Mesendoderm (in vitro differentiated cells): Measurements from ENCODE around the gene ROR1.

Source experiments
- DNase-seq: peaks from one replicate; pipeline ENCODE4 v3.0.0; 2013
- H2AK5ac ChIP-seq: 2 replicates; pipeline ENCODE4 v1.6.1; 2013; ENCODE audit warnings: low read length, inconsistent platforms
- H2BK120ac ChIP-seq: 2 replicates; pipeline ENCODE4 v1.6.1; 2013; ENCODE audit warnings: low read depth, mild to moderate bottlenecking, low read length, moderate library complexity, mixed read lengths
- H2BK15ac ChIP-seq: replicated peaks from 2 replicates; pipeline ENCODE4 v1.6.1; 2013; ENCODE audit warnings: low read depth, mild to moderate bottlenecking, moderate library complexity
- H2BK5ac ChIP-seq: 2 replicates; pipeline ENCODE4 v1.6.1; 2013; ENCODE audit warnings: low read length, inconsistent platforms
- H3K18ac ChIP-seq: 2 replicates; pipeline ENCODE4 v1.6.1; 2013; ENCODE audit warnings: mild to moderate bottlenecking, low read length, mixed read lengths
- H3K23ac ChIP-seq: one replicate; pipeline ENCODE4 v1.6.1; 2013; ENCODE audit warnings: low read length
- H3K27ac ChIP-seq: 2 replicates; pipeline ENCODE4 v1.5.1; 2013; ENCODE audit warnings: low read depth, mild to moderate bottlenecking, inconsistent platforms, low read length, moderate library complexity
- H3K27me3 ChIP-seq: 2 replicates; pipeline ENCODE4 v1.6.1; 2013; ENCODE audit warnings: low read length, control low read depth, mild to moderate bottlenecking, inconsistent platforms; ENCODE audit not compliant: insufficient read depth, poor library complexity
- H3K36me3 ChIP-seq: 2 replicates; pipeline ENCODE4 v1.6.1; 2013; ENCODE audit warnings: low read length, inconsistent platforms; ENCODE audit not compliant: control insufficient read depth, insufficient read depth
- H3K4ac ChIP-seq: one replicate; pipeline ENCODE4 v1.6.1; 2013; ENCODE audit warnings: low read depth, mild to moderate bottlenecking, low read length, moderate library complexity
- H3K4me1 ChIP-seq: 2 replicates; pipeline ENCODE4 v1.6.1; 2013; ENCODE audit warnings: low read depth, low read length, inconsistent platforms; ENCODE audit not compliant: control insufficient read depth
- H3K4me2 ChIP-seq: 2 replicates; pipeline ENCODE4 v1.6.1; 2013; ENCODE audit warnings: low read length
- H3K4me3 ChIP-seq: 2 replicates; pipeline ENCODE4 v1.5.1; 2013; ENCODE audit warnings: mild to moderate bottlenecking, low read length
- H3K56ac ChIP-seq: one replicate; pipeline ENCODE4 v1.6.1; 2013; ENCODE audit warnings: low read length
- H3K79me1 ChIP-seq: 2 replicates; pipeline ENCODE4 v1.6.1; 2013; ENCODE audit warnings: low read length, inconsistent platforms
- H3K79me2 ChIP-seq: 2 replicates; pipeline ENCODE4 v1.6.1; 2013; ENCODE audit warnings: mild to moderate bottlenecking, low read length; ENCODE audit not compliant: control insufficient read depth, insufficient read depth
- H3K9ac ChIP-seq: 2 replicates; pipeline ENCODE4 v1.6.1; 2013; ENCODE audit warnings: low read length, inconsistent platforms
- H4K5ac ChIP-seq: one replicate; pipeline ENCODE4 v1.6.1; 2013; ENCODE audit warnings: low read length
- H4K8ac ChIP-seq: one replicate; pipeline ENCODE4 v1.6.1; 2013; ENCODE audit warnings: low read depth, mild to moderate bottlenecking, control low read depth, low read length, moderate library complexity
- WGBS: extraction: QIAGEN DNeasy Blood & Tissue Kit; methylation state at CpG from one replicate; pipeline ENCODE4 v1.1.7; 2013; ENCODE audit warnings: low lambda C conversion rate, missing lambda C conversion rate; ENCODE audit not compliant: insufficient coverage; ENCODE audit errors: extremely low coverage; 5-methylcytosine and 5-hydroxymethylcytosine counted together

Gene ROR1

DNA sequence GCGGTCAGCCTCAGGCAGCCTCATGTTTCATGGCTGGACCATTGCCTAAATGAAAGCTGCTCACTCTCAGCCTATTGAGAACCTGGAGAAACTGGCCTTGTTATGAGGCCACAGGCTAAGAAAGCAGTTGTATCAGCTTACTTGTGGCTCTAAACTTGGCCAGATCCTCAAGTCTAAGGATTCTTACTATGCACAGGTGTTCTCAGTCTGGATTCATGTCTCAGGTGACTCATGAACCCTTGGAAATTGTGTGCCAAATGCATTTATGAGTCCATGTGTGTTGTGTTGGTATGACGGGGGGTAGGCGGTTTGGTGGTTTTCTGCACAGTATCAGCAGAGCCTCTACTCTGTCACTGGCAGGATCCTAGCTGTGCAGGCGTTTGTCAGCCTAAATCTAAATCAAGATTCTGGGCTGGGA lies 90.4 kb downstream of the ROR1 start:
- DNase-seq = no peak
- no peak overlapping the region for H3K4me2 ChIP-seq
- no peak overlapping the region for H3K9ac ChIP-seq
- peaks cover 6% of the 10 kb centered on the region for H3K79me1 ChIP-seq
- H3K79me2 ChIP-seq = peaks cover under 1% of the 10 kb centered on the region
- H3K4me1 ChIP-seq = peaks cover 3% of the 10 kb centered on the region
- H3K36me3 ChIP-seq = no peaks in the 10 kb centered on the region
- no peak overlapping the region for H3K23ac ChIP-seq
- H3K27me3 ChIP-seq = no peaks in the 10 kb centered on the region
- H3K4me3 ChIP-seq = no peak overlapping the region
- no peak overlapping the region for H3K4ac ChIP-seq
- H2BK15ac ChIP-seq = no peak overlapping the region
- H3K18ac ChIP-seq = no peak overlapping the region
- no peak overlapping the region for H4K8ac ChIP-seq
- H3K56ac ChIP-seq = no peak overlapping the region
- H2BK120ac ChIP-seq = no peak overlapping the region
- H4K5ac ChIP-seq = no peak overlapping the region
- no peak overlapping the region for H2BK5ac ChIP-seq
- WGBS = no CpG with 5 or more reads among the region's 4 CpGs
- H2AK5ac ChIP-seq = no peak overlapping the region
- no peak overlapping the region for H3K27ac ChIP-seq

DNA sequence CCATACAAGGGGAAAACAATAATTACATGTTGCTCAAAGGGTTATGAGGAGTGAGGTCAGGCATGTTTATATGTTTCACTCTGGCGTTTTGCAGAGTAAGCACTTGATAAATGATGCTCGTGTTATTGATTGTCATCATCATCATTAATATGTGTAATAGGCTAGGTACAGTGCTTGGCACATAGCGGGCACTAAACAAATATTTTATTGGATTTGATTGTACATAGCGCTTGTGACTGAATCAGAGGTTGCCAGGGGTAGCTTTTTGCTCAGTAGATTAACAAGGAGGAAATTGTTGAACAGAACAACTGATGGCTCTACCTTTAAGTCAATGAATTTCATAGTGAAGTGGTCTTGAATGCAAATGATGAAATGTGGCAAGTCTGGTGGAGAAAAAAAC lies 91.7 kb downstream of the ROR1 start:
- H3K56ac ChIP-seq = no peak overlapping the region
- no peak overlapping the region for H4K8ac ChIP-seq
- H3K4me3 ChIP-seq = no peak overlapping the region
- H3K23ac ChIP-seq = no peak overlapping the region
- H3K4ac ChIP-seq = no peak overlapping the region
- no peak for DNase-seq
- peak overlapping the region; percentile 51 for H3K18ac ChIP-seq
- no peak overlapping the region for H2BK120ac ChIP-seq
- no peak overlapping the region for H2BK15ac ChIP-seq
- no CpG with 5 or more reads among the region's 4 CpGs for WGBS
- H2AK5ac ChIP-seq = no peak overlapping the region
- H3K27me3 ChIP-seq = no peaks in the 10 kb centered on the region
- H4K5ac ChIP-seq = no peak overlapping the region
- no peak overlapping the region for H2BK5ac ChIP-seq
- H3K4me1 ChIP-seq = peaks cover 3% of the 10 kb centered on the region
- no peak overlapping the region for H3K4me2 ChIP-seq
- H3K27ac ChIP-seq = no peak overlapping the region
- no peaks in the 10 kb centered on the region for H3K36me3 ChIP-seq
- H3K79me1 ChIP-seq = peaks cover 8% of the 10 kb centered on the region
- H3K79me2 ChIP-seq = peaks cover 2% of the 10 kb centered on the region
- H3K9ac ChIP-seq = no peak overlapping the region

DNA sequence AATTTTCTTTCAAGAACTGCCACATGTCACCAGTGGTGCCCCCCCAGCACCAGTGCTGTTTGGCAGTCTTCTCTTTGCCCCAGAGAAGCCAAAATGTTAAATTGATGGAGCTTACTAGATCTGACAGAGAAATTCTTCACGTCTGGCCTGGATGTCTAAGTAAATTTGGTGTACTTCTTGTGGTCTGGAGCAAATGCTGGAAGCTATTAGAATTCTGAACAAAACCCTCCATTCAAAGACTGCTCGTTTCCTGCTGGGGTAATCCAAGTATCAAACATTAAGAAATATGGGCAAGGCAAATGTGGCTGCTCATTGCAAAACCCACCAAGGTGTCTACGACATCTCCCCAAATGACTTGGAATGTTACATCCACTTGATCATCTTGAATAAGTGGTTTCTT lies 92.3 kb downstream of the ROR1 start:
- WGBS = no CpG with 5 or more reads among the region's 3 CpGs
- Histone ChIP-seq H3K4ac (no peak overlapping the region), H3K18ac (peak overlapping the region; percentile 51), H3K36me3 (no peaks in the 10 kb centered on the region), H3K27ac (no peak overlapping the region), H4K8ac (peak overlapping the region; percentile 56), H3K4me1 (peaks cover 3% of the 10 kb centered on the region), H3K56ac (no peak overlapping the region), H3K4me2 (no peak overlapping the region), H2BK5ac (no peak overlapping the region), H3K4me3 (no peak overlapping the region), H3K79me2 (peaks cover 2% of the 10 kb centered on the region), H4K5ac (no peak overlapping the region), H2AK5ac (no peak overlapping the region), H2BK15ac (no peak overlapping the region), H2BK120ac (peak overlapping the region; percentile 73), H3K9ac (no peak overlapping the region), H3K27me3 (no peaks in the 10 kb centered on the region), H3K79me1 (peaks cover 8% of the 10 kb centered on the region), H3K23ac (no peak overlapping the region)
- DNase-seq = no peak

DNA sequence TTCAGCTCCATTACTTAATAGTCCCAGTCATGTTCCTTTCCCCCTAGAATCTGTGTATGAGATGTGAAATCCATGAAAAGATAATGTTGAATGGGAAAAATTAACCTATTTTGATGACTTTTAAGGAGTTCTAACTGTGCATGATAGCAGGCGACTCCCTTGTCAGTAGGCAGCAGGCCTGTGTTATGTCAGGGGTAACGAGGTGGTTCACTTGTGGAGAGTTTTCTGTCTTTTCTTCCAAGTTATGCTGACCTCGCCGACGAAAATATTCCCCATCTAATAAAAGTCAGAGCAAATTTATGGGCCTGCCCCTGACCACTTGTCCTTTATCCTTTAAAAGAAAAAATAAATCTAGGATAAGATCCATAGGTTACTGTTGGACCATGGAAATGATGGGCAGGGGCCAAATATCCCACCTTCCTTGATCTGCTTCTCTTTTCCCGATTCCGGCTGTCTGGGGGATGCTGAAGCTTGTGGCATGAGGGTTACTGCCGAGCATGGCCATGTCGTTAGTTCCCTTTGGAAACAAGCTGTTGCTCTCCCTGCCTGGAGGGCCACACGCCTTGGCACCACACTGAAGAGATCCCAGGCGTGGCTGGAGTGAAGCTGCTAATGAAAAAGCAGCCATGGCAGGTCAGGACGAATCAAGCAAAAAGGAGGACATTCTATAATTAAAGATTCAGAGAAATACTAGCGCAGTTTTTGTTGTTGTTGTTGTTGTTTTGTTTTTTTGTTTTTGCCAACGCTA lies 93.8 kb downstream of the ROR1 start:
- no peaks in the 10 kb centered on the region for H3K36me3 ChIP-seq
- no peak overlapping the region for H3K9ac ChIP-seq
- H2AK5ac ChIP-seq = no peak overlapping the region
- H3K18ac ChIP-seq = no peak overlapping the region
- no peaks in the 10 kb centered on the region for H3K27me3 ChIP-seq
- H3K56ac ChIP-seq = no peak overlapping the region
- H3K79me1 ChIP-seq = peaks cover 5% of the 10 kb centered on the region
- H3K79me2 ChIP-seq = peaks cover 2% of the 10 kb centered on the region
- no peak overlapping the region for H3K23ac ChIP-seq
- no peak overlapping the region for H4K8ac ChIP-seq
- no peak overlapping the region for H3K4me3 ChIP-seq
- no peak overlapping the region for H2BK5ac ChIP-seq
- H2BK120ac ChIP-seq = no peak overlapping the region
- H4K5ac ChIP-seq = no peak overlapping the region
- H3K4me2 ChIP-seq = no peak overlapping the region
- WGBS = no CpG with 5 or more reads among the region's 14 CpGs
- H3K4me1 ChIP-seq = peaks cover 8% of the 10 kb centered on the region
- no peak overlapping the region for H3K4ac ChIP-seq
- no peak for DNase-seq
- H2BK15ac ChIP-seq = no peak overlapping the region
- H3K27ac ChIP-seq = no peak overlapping the region

DNA sequence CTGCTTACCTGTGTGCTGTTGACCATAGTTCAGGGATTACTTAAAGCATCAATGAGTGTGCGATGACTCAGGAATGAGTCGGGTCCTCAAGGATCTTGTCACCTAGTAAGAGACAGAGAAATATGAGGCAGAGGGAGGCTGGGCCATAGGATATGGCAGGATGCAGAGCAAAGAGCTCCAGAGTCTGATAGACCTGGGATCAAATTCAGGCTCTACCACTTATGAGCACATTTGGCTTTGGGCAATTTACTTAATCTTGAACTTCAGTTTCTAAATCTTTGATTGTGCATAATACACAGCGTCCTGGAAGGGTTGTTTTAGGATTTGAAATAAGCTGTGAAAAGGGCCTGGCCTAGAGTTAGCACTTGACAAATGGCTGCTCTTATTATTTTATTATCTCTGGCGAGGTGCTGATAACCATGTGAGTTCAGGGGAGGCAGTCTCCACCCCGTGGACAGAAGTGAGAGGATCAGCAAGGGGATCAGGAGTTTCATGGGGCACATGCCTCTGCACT lies 94.5 kb downstream of the ROR1 start:
- Histone ChIP-seq H3K23ac (no peak overlapping the region), H3K79me1 (peaks cover 3% of the 10 kb centered on the region), H3K56ac (no peak overlapping the region), H3K4me1 (peaks cover 8% of the 10 kb centered on the region), H3K79me2 (peaks cover 2% of the 10 kb centered on the region), H4K8ac (no peak overlapping the region), H2BK5ac (no peak overlapping the region), H2BK15ac (no peak overlapping the region), H3K18ac (no peak overlapping the region), H4K5ac (no peak overlapping the region), H3K36me3 (no peaks in the 10 kb centered on the region), H3K4ac (no peak overlapping the region), H2BK120ac (no peak overlapping the region), H3K4me3 (no peak overlapping the region), H2AK5ac (no peak overlapping the region), H3K27me3 (no peaks in the 10 kb centered on the region), H3K4me2 (no peak overlapping the region), H3K27ac (no peak overlapping the region), H3K9ac (no peak overlapping the region)
- no CpG with 5 or more reads among the region's 5 CpGs for WGBS
- DNase-seq = peak; percentile 68

DNA sequence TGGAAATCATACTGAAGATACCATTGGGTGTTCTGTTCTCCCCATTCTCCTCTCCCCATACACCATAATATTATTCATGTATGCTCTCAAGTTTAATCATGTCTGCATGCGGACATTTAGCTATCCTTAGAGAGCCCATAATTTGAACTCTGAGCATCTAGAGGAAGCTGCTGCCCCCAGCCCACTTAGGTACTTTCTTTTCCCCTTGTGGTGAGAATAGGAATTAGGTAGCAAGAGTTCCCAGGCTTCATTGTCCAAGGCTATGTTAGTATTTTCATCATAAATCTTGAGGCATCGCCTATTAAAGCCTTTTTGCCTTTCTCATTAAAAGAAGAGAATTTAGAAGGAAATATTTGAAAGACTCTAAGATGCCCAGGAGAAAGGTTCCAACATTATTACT lies 96.3 kb downstream of the ROR1 start:
- H3K56ac ChIP-seq = no peak overlapping the region
- peaks cover 3% of the 10 kb centered on the region for H3K79me1 ChIP-seq
- no peak overlapping the region for H3K23ac ChIP-seq
- H3K9ac ChIP-seq = no peak overlapping the region
- H3K4me1 ChIP-seq = peaks cover 8% of the 10 kb centered on the region
- no peak overlapping the region for H2AK5ac ChIP-seq
- H3K36me3 ChIP-seq = no peaks in the 10 kb centered on the region
- H3K4me3 ChIP-seq = no peak overlapping the region
- H2BK120ac ChIP-seq = no peak overlapping the region
- DNase-seq = no peak
- no peak overlapping the region for H3K4me2 ChIP-seq
- H3K27ac ChIP-seq = no peak overlapping the region
- H4K5ac ChIP-seq = no peak overlapping the region
- no peak overlapping the region for H2BK5ac ChIP-seq
- H3K27me3 ChIP-seq = no peaks in the 10 kb centered on the region
- no CpG with 5 or more reads among the region's 2 CpGs for WGBS
- H3K79me2 ChIP-seq = peaks cover 2% of the 10 kb centered on the region
- no peak overlapping the region for H3K4ac ChIP-seq
- H3K18ac ChIP-seq = no peak overlapping the region
- no peak overlapping the region for H2BK15ac ChIP-seq
- no peak overlapping the region for H4K8ac ChIP-seq
